Cerebellar nuclear complex (tissue), 1 donor: ENCODE data around the gene KLHL5.
"Not testable (repeated sequence)": the region's sequence is repeated elsewhere in the genome, so short reads cannot be mapped to it uniquely, and the experiment has no call there.

Experiments
- DNase-seq, 2 experiments: peaks; one replicate each; lab custom pipeline; 2025; lab: John Stamatoyannopoulos, UW

KLHL5 gene

GRCh38 chr4:39102297-39102696, 40.3 kb downstream of the KLHL5 start:
- no peak for DNase-seq

GRCh38 chr4:39103291-39103690, 41.3 kb downstream of the KLHL5 start:
- DNase-seq = no peak

- no peak for DNase-seq
Measured at GRCh38 chr4:39104255-39104654, 42.2 kb downstream of the KLHL5 start.

GRCh38 chr4:39106011-39106410, 44.0 kb downstream of the KLHL5 start:
- DNase-seq = no peak

DNA sequence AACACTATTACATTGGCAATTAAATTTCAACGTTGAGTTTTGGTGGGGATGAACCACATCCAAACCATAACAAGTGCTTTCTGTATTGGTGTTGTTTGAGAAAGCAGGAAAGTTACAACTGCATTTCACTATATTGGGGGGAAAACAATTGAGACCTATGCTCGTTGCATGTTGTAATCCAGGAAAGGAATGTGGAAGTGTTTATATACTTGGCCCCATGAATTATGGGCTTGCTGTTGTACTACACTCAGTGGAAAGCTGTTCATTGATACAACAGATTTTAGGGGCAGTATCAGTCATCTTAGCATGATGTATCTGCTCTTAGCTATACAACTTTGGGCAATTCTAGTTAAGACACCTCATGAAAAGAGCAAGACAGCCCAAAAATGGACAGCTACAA, 52.4 kb downstream of the KLHL5 start:
- no peak for DNase-seq

DNA sequence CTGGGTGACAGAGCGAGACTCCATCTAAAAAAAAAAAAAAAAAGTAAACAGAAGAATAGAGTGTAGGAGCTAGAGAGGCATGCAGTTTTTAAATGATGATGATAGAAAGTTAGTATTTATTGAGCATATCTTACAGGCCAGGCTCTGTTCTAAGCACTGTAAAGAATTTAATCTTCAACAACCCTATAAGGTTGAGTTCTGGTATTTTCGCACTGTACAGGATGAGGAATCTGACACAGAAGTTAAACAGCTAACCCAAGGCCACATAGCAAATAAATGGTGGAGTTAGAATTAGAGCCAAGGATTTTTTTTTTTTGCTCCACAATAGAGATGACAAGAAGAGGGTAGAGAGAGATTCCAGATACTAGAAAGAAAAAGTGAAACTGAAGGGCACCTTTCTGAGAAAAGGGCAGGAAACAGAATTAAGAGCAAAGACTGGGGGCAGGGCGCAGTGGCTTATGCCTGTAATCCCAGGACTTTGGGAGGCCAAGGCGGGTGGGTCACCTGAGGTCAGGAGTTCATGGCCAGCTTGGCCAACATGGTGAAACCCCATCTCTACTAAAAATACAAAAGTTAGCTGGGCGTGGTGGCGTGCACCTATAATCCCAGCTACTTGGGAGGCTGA, 56.1 kb downstream of the KLHL5 start:
- DNase-seq = no peak

DNA sequence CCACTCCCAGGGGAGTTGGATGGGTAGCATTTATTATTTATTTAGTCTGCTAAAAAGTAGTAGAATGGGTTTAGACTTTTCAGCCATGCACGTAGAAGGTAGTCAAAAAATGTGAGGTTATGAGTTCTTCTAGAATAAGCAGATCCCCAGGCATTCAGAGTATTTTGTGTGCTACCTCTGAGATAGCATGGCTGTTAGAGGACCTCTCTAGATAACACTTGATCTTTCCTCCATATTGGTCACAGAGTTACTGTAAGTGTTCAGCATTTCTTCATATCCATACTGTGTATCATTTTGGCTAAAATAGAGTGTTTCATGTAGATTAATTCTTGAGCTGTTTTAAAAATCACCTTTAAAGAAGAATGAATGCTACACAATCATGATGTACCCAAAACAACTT, 58.4 kb downstream of the KLHL5 start:
- DNase-seq = no peak

DNA sequence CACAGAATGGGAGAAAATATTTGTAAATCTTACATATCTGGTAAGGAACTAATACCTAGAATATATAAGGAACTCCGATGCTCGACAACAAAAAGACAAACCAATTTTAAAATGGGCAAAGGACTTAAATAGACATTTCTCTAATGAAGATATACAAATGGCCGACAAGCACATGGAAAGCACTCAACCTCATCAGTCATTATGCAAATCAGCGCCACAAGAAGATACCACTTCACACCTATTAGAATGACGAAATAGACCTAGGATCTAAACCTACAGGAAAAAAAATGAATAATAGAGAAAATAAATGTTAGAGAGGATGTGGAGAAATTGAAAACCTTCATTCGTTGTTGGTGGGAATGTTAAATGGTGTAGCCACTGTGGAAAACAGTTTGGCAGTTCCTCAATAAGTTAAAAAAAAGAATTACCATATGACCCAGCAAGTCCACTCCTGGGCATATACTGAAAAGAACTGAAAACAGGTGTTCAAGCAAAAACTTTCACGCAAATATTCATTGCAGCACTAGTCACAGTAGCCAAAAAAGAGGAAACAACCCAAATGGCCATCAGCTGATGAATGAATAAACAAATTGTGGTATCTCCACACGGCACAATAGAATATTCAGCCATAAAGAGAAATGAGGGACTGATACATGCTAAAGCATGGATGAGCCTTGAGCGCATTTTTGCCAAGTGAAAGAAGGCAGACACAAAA, 63.0 kb downstream of the KLHL5 start:
- DNase-seq = no peak

DNA sequence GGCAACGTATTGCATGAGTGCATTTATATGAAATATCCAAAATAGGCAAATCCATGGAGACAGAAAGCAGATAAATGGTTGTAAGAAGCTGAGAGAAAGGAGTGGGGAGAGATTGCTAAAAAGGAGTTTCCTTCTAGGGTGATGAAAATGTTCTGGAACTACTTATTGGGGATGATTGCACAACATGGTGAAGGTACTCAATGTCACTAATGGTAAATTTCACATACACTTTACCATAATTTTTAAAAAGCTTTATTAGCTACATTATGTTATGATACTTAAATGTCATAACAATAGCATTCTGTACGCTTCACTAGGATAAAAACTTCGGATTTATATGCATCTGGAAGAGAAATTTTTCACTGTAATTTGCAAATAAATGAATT, 63.6 kb downstream of the KLHL5 start:
- DNase-seq = no peak

DNA sequence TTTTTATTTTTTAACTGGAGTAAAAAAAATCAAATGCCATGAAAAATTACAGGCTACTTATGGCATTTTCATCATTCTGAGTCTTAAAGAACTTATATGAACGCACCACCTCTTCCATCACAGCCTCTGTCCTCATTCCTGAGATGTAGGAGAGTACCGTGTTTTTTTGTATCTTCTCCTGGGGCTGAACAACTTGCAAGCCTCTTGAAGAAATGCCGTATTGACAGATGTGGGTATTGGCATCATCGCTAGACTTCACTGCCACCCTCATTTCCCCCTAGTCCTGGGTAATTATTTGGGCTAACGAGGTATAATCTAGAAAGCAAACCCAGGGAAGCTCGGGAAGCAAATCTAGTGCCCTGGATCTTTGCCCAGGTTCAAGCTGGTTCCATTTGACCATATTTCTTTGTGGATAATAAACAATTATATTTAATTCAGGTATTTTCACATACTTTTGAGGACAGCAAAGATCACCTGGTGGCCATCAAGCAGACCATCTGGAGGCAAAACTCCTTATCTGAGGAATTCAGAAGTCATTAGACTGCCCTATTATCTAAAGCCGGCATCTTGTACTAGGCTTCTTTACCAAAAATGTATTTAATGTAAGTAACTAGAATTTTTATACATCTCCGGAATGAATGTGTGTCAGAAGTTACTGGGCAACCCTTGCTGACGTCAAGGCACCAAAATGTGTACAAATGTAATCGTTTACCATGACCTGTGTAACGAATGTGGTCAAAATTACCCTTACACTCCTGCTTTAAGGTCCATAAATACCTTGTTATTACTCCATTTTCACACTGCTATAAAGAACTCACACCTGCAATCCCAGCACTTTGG, 64.4 kb downstream of the KLHL5 start:
- DNase-seq = no peak

DNA sequence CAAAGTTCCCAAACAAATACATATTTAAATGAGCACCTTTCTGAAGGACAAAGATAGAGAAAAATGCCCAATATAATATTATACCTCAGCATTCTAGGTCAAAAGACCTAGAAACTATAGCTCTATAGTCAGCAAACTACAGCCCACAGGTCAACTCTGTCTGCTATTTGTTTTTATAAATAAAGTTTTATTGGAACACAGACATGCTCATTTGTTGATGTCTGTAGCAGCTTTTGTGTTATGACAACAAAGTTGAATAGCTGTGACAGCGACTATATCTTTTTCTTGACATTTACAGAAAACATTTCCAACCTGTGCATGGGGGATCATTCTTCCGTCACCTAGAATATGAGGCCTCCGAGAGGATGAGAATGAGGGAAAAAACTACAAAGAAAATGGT, 71.6 kb downstream of the KLHL5 start:
- no peak for DNase-seq

DNA sequence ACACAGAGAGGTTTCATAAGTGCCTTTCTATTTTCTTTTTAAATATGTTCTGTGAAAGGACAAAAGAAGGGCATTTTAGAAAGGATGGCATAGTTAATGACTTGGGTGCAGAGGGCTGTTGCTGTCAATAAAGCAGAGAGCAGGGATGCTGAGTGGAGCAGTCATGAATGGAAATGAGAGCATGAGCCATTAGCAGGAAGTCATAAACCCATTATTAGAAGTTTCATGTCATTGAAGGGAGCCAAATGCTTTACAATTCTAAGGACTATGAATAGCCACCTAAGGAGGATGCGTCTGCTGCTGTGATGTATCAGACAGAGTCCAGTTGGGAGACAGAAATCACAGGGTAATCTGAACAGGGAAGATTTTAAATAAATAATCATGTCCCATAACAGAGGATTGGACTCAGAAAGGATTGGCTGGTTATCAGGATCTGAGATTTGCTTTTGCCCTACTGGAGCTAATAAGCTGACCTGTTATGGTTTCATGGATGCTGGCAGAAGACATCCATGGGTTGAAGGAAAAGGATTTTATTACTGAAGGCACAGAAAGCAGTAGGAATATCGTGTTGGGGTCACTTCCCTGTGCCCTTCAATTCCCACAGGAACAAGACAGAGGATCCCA, 72.8 kb downstream of the KLHL5 start:
- DNase-seq = peak in 1 of 2 experiments; percentile 61

- not testable (repeated sequence) for DNase-seq
Measured at GRCh38 chr4:39138227-39138626, 76.2 kb downstream of the KLHL5 start.

GRCh38 chr4:39146211-39146610, 84.2 kb downstream of the KLHL5 start:
- no peak for DNase-seq

DNA sequence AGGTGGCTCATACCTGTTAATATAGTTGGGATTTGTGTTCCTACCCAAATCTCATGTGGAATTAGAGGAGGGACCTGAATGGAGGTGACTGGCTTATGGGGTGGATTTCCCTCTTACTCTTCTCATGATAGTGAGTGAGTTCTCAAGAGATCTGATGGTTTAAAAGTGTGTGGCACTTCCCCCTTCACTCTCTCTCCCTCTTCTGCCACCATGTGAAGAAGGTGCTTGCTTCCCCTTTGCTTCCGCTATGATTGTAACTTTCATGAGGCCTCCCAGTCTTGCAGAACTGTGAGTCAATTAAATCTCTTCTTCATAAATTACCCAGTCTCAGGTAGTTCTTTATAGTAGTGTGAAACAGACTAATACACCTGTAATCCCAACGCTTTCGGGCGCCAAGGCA, 92.0 kb downstream of the KLHL5 start:
- no peak for DNase-seq

DNA sequence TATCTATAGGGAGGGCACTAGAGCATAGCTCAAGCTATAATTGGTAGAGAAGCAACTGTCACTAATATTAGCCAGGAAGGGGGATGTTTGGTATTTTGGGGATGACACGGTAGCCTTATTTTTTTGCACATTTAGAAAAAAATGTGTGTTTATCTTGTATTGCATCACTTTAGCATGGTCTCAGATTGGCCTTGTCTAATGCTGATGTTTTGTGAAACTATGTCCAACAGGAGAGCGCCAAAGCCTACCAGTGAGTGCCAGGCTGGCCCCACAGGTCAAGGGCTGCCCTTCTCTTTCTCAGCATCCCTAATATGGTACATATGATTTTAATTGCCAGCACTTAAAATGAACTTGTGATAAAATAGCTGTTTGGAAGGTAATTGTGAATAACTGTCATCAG, 95.5 kb downstream of the KLHL5 start:
- DNase-seq = no peak

- no peak for DNase-seq
Measured at GRCh38 chr4:39166177-39166576, 104.1 kb downstream of the KLHL5 start.

DNA sequence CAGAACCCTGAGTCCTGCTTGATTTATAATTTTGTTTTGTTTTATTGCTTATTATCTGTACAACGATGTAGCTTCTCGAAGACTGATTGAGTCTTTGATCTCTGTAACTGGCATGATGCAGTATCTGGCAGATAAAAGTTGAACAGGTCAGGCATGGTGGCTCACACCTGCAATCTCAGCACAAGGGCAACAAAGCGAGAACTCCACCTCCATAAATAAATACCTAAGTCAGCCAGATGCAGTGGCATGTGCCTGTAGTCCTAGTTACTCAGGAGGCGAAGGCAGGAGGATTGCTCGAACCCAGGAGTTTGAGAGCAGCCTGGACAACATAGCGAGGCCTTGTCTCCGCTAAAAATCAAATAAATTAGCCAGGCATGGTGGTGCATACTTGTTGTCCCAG, 104.6 kb downstream of the KLHL5 start:
- DNase-seq = no peak

DNA sequence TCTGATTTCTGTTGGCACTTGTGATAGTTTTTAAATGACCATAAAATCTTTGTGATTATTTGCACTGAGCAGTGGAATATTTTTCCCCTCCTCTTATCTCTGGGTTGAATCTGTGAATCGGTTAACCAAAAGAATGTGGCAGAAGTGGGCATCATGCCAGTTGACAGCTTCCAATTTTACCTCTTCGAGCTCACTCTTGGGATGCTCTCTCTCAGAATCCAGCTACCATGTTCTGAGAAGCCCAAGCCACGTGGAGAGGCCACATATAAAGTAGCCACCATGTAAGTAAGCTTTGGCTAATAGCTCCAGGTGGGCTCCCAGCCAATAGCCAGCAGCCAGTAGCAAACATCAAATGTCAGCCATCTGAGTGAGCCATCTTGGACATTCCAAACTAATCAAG, 107.4 kb downstream of the KLHL5 start:
- no peak for DNase-seq

DNA sequence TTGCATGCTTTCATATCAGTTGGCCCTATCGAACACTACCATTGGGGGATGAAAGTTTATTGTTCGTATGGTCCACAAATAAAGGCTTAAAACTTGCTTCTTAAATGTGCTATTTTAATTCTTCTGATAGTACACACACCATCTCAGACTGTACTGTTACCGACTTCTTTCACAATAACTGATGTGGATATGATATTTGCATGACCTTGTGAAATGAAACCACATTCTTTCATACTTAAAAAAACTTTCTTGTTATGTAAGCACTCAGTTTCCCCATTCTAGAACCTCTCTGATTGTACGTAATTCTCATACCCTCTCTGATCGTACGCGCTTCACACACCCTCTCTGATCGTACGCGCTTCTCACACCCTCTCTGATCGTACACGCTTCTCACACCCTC, 108.3 kb downstream of the KLHL5 start:
- no peak for DNase-seq
